SIG-M5 treated with dmso at 0.1 percent for 504 hours (cell line): Measurements from ENCODE around the gene OOSP4B.
"Not testable (repeated sequence)": the region's sequence is repeated elsewhere in the genome, so short reads cannot be mapped to it uniquely, and the experiment has no call there.

Experiments used
- DNase-seq: peaks from one replicate; lab custom pipeline; 2025; ENCODE audit not compliant: unreplicated experiment; lab: John Stamatoyannopoulos, UW

OOSP4B gene

DNA sequence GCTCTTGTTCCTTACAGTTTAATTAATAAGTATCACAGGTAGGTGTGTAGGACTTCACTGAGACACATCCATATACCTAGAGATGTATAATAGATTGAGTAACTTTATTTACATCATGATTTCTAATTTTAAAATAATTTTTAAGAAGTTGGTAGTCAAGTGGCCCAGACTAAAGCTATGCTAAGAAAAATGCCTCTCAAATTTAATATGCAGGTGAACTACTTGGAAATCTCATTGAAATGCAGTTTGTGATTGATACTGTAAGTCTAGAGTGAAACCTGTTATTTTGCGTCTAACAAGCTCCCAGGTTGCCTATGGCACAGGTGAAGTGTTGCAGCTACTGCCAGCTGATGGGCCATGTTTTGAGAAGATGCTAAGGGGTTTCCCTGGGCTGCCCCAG lies at the start of gene OOSP4B:
Gene OOSP4B (plus strand): TSS at position 301 of the 400 bp plus-strand sequence.
- no peak for DNase-seq

GRCh38 chr11:59967677-59968394 lies 49.1 kb upstream of the OOSP4B start:
- DNase-seq = no peak

GRCh38 chr11:59968395-59968783 lies 48.6 kb upstream of the OOSP4B start:
- DNase-seq = no peak

DNA sequence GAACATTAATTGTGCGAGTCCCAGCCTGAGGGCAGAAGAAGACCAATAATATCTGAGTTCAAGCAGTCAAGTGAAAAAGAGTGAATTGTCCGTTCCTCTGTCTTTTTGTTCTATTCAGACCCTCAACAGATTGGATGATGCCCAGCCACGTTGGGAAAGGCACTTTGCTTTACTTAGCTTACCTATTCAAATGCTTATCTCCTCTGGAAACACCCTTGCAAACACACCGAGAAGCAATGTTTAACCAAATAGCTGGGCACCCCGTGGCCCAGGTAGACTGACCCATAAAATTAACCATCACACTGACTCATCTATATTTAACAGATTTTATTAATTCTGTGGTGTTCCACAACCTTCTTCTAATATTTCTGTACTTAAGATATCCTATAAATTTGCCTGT lies 43.9 kb upstream of the OOSP4B start:
- DNase-seq = no peak

DNA sequence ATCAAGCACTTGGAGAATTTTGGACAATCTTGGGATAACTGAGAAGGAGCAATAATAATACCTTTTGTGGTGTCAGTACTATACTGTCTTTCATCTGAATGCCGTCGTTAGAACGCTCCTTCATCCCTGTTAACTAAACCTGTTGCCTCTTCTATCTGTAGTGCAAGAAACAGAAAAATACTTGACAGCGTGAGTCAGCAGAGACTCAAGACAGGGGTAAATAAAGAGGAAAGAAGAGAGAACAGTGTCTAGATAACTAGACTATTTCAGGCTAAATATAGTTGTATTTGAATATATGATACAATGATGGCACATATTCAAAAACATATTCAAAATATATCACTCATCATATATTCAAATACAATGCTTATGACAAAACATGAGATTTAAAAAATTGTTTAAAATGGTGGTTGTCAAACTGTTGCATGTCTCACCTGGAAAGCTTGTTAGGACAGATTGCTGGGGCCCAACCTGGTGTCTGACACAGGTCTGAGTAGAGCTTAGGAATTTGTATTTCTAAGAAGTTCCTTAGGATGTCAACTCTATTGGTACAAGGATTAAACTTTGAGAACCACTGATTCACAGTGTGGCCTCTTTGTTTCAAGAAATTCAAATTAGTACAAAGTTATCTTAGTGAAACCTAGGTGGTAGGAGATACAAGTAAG lies 35.7 kb upstream of the OOSP4B start:
- DNase-seq = no peak

- not testable (repeated sequence) for DNase-seq
Observed at GRCh38 chr11:59982037-59982436, 34.9 kb upstream of the OOSP4B start.

GRCh38 chr11:59983212-59983611 lies 33.8 kb upstream of the OOSP4B start:
- DNase-seq = no peak

- no peak for DNase-seq
Observed at GRCh38 chr11:59984368-59984767, 32.6 kb upstream of the OOSP4B start.

DNA sequence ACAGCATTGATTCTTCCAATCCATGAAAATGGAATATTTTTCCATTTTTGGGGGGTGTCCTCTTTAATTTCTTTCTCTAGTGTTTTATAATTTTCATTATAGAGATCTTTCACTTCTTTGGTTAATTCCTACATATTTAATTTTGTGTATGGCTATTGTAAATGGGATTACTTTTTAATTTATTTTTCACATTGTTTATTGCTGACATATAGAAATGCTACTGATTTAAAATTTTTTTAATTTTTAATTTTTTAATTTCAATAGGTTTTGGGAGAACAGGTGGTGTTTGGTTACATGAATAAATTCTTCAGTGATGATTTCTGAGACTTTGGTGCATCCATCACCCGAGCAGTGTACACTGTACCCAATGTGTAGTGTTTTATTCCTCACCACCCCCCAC lies 26.6 kb upstream of the OOSP4B start:
- no peak for DNase-seq

DNA sequence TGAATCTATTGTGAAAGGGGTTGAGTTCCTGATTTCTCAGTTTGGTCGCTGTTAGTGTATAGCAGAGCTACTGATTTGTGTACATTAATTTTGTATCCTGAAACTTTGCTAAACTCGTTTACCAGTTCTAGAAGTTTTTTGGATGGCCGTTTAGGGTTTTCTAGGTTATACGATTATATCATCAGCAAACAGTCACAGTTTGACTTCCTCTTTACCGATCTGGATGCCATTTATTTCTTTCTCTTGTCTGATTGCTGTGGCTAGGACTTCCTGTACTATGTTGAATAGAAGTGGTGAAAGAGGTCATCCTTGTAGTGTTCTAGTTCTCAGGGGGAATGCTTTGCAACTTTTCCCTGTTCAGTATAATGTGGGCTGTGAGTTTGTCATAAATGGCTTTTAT lies 24.6 kb upstream of the OOSP4B start:
- DNase-seq = no peak

DNA sequence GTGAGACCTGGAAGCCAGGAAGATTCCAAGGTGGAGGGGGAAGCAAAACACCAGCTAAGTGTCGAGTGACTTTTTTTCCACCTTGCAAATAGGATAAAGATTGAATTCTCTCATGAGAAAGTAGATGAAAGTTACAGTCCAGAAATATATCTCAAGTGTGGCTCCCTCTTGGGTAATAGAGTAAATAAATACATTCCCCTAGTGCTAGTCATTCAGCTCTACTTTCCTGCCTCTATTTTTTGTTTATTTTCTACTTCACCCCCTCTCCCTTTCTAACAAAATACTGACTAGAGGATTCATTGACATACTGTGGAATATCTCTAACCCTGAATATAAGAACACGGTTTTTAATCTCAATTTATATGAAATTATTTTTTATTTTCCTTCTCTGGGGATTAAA lies 19.2 kb upstream of the OOSP4B start:
- DNase-seq = no peak

GRCh38 chr11:59999691-60000090 lies 17.3 kb upstream of the OOSP4B start:
- no peak for DNase-seq

DNA sequence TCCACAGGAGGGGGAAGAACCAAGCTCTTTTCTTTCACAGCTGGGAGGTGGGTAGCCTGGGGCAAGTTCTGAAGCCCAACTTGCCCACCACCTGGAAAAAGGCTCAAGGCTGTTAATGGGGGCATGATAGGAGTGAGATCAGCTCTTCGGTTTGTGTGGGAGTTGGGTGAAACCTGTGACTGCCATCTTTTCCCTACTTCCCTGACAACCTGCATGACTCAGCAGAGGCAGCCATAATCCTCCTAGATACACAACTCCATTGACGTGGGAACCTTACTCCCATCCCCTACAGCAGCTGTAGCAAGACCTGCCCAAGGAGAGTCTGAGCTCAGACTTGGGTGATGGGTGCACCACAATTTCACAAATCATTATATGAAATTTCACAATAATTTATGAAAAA lies 13.3 kb upstream of the OOSP4B start:
- DNase-seq = no peak

GRCh38 chr11:60005360-60005759 lies 11.6 kb upstream of the OOSP4B start:
- DNase-seq = no peak

- no peak for DNase-seq
Observed at GRCh38 chr11:60018058-60018457, 1.1 kb downstream of the OOSP4B start.

DNA sequence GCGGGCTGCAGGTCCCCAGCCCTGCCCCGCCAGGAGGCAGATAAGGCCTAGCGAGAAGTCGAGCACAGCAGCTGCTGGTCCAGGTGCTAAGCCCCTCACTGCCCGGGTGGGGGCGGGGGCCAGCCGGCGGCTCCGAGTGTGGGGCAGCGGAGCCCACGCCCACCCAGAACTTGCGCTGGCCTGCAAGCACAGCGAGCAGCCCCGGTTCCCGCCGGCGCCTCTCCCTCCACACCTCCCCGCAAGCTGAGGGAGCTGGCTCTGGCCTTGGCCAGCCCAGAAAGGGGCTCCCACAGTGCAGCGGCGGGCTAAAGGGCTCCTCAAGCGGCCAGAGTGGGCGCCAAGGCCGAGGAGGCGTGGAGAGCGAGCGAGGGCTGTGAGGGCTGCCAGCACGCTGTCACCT lies 3.4 kb downstream of the OOSP4B start:
- not testable (repeated sequence) for DNase-seq

DNA sequence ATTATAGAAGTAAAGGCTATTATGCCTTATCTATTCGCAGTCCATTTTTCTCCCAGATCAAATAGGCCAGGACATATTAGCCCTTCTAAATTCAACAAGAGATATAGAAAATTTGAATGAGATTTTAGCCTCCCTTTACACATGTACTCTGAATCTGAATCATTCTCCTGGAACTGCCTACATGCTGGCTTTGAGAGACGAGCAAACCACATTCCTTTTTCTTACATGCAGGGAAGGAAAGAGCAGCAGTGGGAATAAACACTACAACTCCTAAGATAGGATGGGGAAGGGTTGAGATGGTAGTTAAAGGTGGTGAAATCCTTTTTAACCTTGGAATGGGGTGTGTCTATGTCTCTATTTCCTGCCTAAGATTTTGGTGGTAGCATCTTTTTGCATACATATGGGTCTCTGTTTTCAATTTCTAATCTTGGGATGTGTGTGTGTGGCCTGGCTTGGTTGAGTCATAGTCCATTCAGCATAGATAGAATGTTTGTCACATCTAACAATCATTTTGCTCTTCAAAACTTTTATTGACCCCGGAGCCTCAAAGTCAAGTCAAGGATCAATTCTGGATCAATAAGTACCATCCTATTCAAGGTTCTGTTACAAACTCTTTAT lies 12.1 kb downstream of the OOSP4B start:
- no peak for DNase-seq

DNA sequence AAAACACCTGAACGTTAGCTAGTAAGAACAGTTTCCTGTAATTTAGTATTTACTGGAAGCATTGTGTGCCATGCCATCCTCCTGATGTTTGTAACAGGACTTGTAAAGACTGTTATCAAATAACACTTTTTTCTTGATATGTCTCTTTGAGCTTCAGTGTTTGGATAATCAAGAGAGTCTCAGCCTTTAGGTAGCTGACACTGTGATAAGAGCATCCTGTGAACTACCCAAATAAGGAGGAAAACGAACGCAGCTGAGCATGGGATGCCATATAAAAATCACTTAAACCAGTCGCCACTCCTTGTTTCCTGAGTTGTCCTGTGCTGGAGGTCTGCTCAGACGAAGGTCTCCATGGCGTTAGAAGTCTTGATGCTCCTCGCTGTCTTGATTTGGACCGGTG lies 23.1 kb downstream of the OOSP4B start, which contains the start of gene OOSP2:
Gene OOSP2 (plus strand): TSS at position 301 of the 400 bp plus-strand sequence. CDS start 51 bp downstream, at position 352.
- no peak for DNase-seq

- DNase-seq = not testable (repeated sequence)
Observed at GRCh38 chr11:60050422-60050821, 33.4 kb downstream of the OOSP4B start.

- DNase-seq = not testable (repeated sequence)
Observed at GRCh38 chr11:60050839-60051238, 33.9 kb downstream of the OOSP4B start.

- DNase-seq = peak; percentile 97
Observed at GRCh38 chr11:60056349-60056969, 39.5 kb downstream of the OOSP4B start, which contains the start of gene MS4A3. Gene MS4A3, plus strand, starts transcription at chr11:60056665. Its CDS starts 4,496 bp downstream, at chr11:60061161.

- no peak for DNase-seq
Observed at GRCh38 chr11:60059052-60059451, 42.1 kb downstream of the OOSP4B start.
